WTC11 (cell line): ENCODE data around the gene CADM2.

Experiments
- CREB1 ChIP-seq: sonication (generic); formaldehyde crosslinking; IDR thresholded peaks from 2 replicates; pipeline ENCODE4 v1.8.0; 2023; ENCODE audit warnings: mild to moderate bottlenecking, missing genetic modification reagents
- ESRRA ChIP-seq: sonication (generic); formaldehyde crosslinking; IDR thresholded peaks from 2 replicates; pipeline ENCODE4 v1.8.1; 2022; ENCODE audit warnings: mild to moderate bottlenecking, missing genetic modification reagents, borderline replicate concordance
- NR3C1 ChIP-seq: sonication (generic); formaldehyde crosslinking; conservative IDR thresholded peaks from 2 replicates; pipeline ENCODE4 v1.8.1; 2023; ENCODE audit warnings: low read depth, mild to moderate bottlenecking, missing genetic modification reagents
- SP1 ChIP-seq: sonication (generic); formaldehyde crosslinking; conservative IDR thresholded peaks from 2 replicates; pipeline ENCODE4 v1.8.1; 2022; ENCODE audit warnings: missing genetic modification reagents
- TCF7 ChIP-seq: sonication (generic); formaldehyde crosslinking; IDR thresholded peaks from 2 replicates; pipeline ENCODE4 v1.8.0; 2022; ENCODE audit warnings: mild to moderate bottlenecking, low read depth, missing genetic modification reagents, moderate library complexity
- ZNF396 ChIP-seq: fragments of 250-450 bp; sonication (Bioruptor Pico); IDR thresholded peaks from 2 replicates; pipeline ENCODE4 v1.8.0; 2021; ENCODE audit warnings: mild to moderate bottlenecking, moderate library complexity, borderline replicate concordance
- TF ChIP-seq, protein P1 (sequence below): fragments of 200-600 bp; IDR thresholded peaks from 2 replicates; pipeline ENCODE4 v1.8.0; 2022; ENCODE audit warnings: antibody characterized with exemption
- TF ChIP-seq, protein P2 (sequence below): sonication (generic); formaldehyde crosslinking; IDR thresholded peaks from 2 replicates; pipeline ENCODE4 v1.8.1; 2023; ENCODE audit warnings: mild to moderate bottlenecking, missing genetic modification reagents, moderate library complexity
- TF ChIP-seq, protein P3 (sequence below): sonication (generic); formaldehyde crosslinking; IDR thresholded peaks from 2 replicates; pipeline ENCODE4 v1.8.1; 2022; ENCODE audit warnings: low read depth, mild to moderate bottlenecking, moderate library complexity, missing genetic modification reagents, borderline replicate concordance
- TF ChIP-seq, protein P4 (sequence below): sonication (generic); formaldehyde crosslinking; conservative IDR thresholded peaks from 2 replicates; pipeline ENCODE4 v1.8.1; 2023; ENCODE audit warnings: mild to moderate bottlenecking, low read depth, missing genetic modification reagents, moderate library complexity

DNA sequence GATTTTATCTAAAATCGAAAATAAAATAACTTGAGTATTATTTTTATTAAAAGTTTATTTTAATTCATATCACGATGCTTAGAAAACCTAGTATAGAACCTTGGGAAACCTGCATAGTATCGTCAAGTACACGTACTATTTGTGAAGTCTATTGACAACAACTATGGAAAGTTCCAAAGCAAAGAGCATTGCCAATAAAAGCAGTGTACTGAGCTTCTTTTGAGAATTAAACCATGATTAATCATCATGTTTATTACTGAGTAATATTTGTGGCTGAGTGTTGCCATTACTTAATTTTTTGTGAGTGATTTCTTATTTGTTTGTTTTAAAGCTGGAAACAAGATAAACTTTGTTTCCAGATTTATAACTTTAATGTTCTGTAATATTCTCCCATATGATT lies 674.1 kb downstream of the CADM2 start:
- TF ChIP-seq, protein P1, sequence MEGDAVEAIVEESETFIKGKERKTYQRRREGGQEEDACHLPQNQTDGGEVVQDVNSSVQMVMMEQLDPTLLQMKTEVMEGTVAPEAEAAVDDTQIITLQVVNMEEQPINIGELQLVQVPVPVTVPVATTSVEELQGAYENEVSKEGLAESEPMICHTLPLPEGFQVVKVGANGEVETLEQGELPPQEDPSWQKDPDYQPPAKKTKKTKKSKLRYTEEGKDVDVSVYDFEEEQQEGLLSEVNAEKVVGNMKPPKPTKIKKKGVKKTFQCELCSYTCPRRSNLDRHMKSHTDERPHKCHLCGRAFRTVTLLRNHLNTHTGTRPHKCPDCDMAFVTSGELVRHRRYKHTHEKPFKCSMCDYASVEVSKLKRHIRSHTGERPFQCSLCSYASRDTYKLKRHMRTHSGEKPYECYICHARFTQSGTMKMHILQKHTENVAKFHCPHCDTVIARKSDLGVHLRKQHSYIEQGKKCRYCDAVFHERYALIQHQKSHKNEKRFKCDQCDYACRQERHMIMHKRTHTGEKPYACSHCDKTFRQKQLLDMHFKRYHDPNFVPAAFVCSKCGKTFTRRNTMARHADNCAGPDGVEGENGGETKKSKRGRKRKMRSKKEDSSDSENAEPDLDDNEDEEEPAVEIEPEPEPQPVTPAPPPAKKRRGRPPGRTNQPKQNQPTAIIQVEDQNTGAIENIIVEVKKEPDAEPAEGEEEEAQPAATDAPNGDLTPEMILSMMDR: no peak
- TF ChIP-seq, protein P2, sequence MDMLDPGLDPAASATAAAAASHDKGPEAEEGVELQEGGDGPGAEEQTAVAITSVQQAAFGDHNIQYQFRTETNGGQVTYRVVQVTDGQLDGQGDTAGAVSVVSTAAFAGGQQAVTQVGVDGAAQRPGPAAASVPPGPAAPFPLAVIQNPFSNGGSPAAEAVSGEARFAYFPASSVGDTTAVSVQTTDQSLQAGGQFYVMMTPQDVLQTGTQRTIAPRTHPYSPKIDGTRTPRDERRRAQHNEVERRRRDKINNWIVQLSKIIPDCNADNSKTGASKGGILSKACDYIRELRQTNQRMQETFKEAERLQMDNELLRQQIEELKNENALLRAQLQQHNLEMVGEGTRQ (CRISPR knock-in tag): no peak
- no peak for TF ChIP-seq ZNF396 (CRISPR knock-in tag)
- no peak for TF ChIP-seq CREB1
- TF ChIP-seq, protein P3, sequence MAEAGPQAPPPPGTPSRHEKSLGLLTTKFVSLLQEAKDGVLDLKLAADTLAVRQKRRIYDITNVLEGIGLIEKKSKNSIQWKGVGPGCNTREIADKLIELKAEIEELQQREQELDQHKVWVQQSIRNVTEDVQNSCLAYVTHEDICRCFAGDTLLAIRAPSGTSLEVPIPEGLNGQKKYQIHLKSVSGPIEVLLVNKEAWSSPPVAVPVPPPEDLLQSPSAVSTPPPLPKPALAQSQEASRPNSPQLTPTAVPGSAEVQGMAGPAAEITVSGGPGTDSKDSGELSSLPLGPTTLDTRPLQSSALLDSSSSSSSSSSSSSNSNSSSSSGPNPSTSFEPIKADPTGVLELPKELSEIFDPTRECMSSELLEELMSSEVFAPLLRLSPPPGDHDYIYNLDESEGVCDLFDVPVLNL: no peak
- TF ChIP-seq, protein P4, sequence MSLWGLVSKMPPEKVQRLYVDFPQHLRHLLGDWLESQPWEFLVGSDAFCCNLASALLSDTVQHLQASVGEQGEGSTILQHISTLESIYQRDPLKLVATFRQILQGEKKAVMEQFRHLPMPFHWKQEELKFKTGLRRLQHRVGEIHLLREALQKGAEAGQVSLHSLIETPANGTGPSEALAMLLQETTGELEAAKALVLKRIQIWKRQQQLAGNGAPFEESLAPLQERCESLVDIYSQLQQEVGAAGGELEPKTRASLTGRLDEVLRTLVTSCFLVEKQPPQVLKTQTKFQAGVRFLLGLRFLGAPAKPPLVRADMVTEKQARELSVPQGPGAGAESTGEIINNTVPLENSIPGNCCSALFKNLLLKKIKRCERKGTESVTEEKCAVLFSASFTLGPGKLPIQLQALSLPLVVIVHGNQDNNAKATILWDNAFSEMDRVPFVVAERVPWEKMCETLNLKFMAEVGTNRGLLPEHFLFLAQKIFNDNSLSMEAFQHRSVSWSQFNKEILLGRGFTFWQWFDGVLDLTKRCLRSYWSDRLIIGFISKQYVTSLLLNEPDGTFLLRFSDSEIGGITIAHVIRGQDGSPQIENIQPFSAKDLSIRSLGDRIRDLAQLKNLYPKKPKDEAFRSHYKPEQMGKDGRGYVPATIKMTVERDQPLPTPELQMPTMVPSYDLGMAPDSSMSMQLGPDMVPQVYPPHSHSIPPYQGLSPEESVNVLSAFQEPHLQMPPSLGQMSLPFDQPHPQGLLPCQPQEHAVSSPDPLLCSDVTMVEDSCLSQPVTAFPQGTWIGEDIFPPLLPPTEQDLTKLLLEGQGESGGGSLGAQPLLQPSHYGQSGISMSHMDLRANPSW (CRISPR knock-in tag): no peak
- no peak for TF ChIP-seq SP1 (CRISPR knock-in tag)
- TF ChIP-seq NR3C1 (CRISPR knock-in tag): no peak
- TF ChIP-seq TCF7 (CRISPR knock-in tag): no peak
- TF ChIP-seq ESRRA (CRISPR knock-in tag): no peak
